ENCODE data around the gene SLC15A3. TPM values are rescaled to one million over a fixed set of nuclear protein-coding genes. Genes with fewer than 3 reads are reported as not detected.

The SLC15A3 gene
- total RNA-seq, 1 donor from 2014 or later = 1.3 TPM

DNA sequence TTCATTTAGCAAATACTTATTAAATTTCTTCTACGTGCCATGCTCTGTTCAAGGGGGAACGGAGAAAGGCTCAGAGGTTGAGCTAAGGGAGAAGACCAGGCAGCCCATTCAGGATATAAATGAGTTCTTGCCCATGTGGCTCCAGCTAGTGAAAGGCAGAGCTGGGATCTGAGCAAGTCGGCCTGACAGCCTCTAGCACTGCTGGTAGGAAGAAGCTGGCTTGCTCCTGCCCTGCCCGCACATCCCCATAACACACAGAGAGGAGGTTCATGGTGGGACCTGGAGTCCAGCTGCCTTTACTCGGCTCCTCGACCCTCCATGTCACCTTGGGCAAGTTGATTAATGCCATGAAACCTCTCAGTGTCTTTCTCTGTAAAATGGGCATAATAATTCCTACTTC lies 2.0 kb downstream of the SLC15A3 start:
- TF ChIP-seq, protein P1, sequence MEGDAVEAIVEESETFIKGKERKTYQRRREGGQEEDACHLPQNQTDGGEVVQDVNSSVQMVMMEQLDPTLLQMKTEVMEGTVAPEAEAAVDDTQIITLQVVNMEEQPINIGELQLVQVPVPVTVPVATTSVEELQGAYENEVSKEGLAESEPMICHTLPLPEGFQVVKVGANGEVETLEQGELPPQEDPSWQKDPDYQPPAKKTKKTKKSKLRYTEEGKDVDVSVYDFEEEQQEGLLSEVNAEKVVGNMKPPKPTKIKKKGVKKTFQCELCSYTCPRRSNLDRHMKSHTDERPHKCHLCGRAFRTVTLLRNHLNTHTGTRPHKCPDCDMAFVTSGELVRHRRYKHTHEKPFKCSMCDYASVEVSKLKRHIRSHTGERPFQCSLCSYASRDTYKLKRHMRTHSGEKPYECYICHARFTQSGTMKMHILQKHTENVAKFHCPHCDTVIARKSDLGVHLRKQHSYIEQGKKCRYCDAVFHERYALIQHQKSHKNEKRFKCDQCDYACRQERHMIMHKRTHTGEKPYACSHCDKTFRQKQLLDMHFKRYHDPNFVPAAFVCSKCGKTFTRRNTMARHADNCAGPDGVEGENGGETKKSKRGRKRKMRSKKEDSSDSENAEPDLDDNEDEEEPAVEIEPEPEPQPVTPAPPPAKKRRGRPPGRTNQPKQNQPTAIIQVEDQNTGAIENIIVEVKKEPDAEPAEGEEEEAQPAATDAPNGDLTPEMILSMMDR (IDR thresholded peaks at IDR 0.05; ENCODE audit: insufficient read depth, low read length, severe bottlenecking) = no peak
- Histone ChIP-seq H3K36me3 (ENCODE audit: control insufficient read depth, insufficient read depth, low read length) (no peaks in the 10 kb centered on the region), H3K4me3 (ENCODE audit: low read depth, low read length) (no peak overlapping the region), H3K27me3 (ENCODE audit: control insufficient read depth, insufficient read depth, low read length) (no peaks in the 10 kb centered on the region)
- DNase-seq (ENCODE audit: low read depth) (no peak), FAIRE-seq (no peak)

DNA sequence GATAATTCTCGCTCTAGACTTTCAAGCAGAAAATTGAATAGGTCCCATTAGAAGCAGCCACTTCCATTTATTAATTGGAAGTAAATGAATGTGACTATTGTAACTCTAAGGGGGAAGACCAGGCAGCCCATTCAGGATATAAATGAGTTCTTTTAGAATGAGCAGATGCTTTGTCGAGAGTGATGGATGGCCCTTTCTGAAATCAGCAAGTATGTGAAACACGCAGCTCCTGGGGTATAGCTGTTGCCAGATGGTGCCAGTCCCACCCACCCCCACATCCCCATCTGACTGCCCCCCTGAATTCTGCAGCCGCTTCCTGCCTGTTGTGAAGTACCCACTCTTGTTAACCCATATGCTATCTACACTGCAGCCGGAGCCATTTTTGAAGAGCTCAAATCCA lies 3.7 kb downstream of the SLC15A3 start:
- no peak overlapping the region for H3K4me3 ChIP-seq (ENCODE audit: low read depth, low read length)
- H3K36me3 ChIP-seq (ENCODE audit: control insufficient read depth, insufficient read depth, low read length) = no peaks in the 10 kb centered on the region
- TF ChIP-seq, protein P1 (IDR thresholded peaks at IDR 0.05; ENCODE audit: insufficient read depth, low read length, severe bottlenecking) = no peak
- no peaks in the 10 kb centered on the region for H3K27me3 ChIP-seq (ENCODE audit: control insufficient read depth, insufficient read depth, low read length)
- no peak for DNase-seq (ENCODE audit: low read depth)
- FAIRE-seq = no peak

DNA sequence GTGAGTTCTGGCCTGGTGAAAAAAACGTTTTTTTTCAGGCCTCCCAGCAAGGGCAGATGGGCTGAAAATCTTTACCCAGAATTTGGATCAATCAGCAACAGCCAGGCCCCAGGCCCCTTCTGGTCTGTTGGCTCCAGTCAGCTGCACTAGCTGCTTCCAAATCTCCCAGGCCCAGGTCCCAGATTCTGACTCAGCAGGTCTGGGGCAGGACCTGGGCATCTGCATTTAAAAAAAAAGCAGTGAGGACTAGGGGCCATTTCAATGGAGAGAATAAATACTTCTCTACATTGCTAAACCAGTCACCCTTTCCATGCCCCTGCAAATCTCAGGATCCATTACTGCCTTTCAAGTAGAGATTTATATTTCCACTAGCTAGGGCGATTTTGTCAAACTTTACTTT lies 4.3 kb downstream of the SLC15A3 start:
- no peak for FAIRE-seq
- Histone ChIP-seq H3K4me3 (ENCODE audit: low read depth, low read length) (no peak overlapping the region), H3K27me3 (ENCODE audit: control insufficient read depth, insufficient read depth, low read length) (no peaks in the 10 kb centered on the region), H3K36me3 (ENCODE audit: control insufficient read depth, insufficient read depth, low read length) (no peaks in the 10 kb centered on the region)
- TF ChIP-seq, protein P1 (IDR thresholded peaks at IDR 0.05; ENCODE audit: insufficient read depth, low read length, severe bottlenecking) = no peak
- DNase-seq (ENCODE audit: low read depth) = no peak

DNA sequence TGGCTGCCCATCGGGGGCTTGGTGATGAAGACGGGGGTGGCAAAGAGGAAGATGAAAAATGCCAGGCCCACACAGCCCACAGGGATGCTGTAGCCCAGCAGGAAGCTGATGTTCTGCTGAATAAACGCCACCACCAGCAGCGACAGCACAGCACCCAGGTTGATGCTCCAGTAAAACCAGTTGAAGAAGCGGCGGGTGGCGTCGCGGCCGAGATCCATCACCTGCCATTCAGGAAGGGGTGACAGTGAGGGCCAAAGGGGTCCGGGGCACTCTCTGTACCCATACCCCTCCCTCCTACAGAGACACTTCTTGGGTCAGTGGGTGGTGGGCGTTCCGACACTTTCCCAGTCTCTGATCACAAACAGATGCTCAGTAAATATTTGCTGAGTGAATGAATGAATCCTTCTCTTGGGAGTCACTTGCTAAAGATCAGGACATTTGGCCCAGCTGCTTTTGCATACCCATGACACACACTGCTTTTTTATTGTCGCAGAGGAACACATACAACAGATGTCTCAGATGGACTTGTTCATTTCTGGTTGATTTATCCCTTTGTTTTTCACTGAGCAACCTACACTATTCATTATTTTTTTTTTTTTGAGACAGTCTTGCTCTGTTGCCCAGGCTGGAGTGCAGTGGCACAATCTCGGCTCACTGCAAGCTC lies 5.2 kb downstream of the SLC15A3 start:
- TF ChIP-seq, protein P1 (IDR thresholded peaks at IDR 0.05; ENCODE audit: insufficient read depth, low read length, severe bottlenecking) = no peak
- DNase-seq (ENCODE audit: low read depth) (no peak), FAIRE-seq (no peak)
- Histone ChIP-seq H3K36me3 (ENCODE audit: control insufficient read depth, insufficient read depth, low read length) (no peaks in the 10 kb centered on the region), H3K4me3 (ENCODE audit: low read depth, low read length) (no peak overlapping the region), H3K27me3 (ENCODE audit: control insufficient read depth, insufficient read depth, low read length) (no peaks in the 10 kb centered on the region)

DNA sequence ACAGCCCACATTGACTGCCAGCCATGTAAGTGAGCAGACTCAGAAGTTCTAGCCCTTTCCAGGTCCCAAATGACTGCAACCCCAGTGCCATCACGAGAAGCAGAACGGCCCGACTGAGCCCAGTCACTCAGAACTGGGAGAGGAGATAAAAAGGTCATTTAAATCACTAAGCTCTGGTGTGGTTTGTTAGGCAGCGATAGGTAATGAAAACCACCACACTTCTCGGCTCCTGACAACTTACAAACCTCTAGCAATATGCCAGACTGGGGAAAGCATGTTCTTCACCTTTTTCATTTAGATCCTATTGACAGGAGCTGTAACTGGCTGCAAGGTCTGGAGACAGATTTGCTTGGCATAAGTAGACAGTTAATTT lies 6.7 kb downstream of the SLC15A3 start:
- FAIRE-seq = no peak
- no peak for DNase-seq (ENCODE audit: low read depth)
- Histone ChIP-seq H3K36me3 (ENCODE audit: control insufficient read depth, insufficient read depth, low read length) (no peaks in the 10 kb centered on the region), H3K27me3 (ENCODE audit: control insufficient read depth, insufficient read depth, low read length) (no peaks in the 10 kb centered on the region), H3K4me3 (ENCODE audit: low read depth, low read length) (no peak overlapping the region)
- TF ChIP-seq, protein P1 (IDR thresholded peaks at IDR 0.05; ENCODE audit: insufficient read depth, low read length, severe bottlenecking) = no peak

Data from bronchial epithelial cell (primary cell).